Activated T-helper 2 cell treated with anti-CD3 and anti-CD28 coated beads, Interferon-gamma antibody, Interleukin-2, Interleukin-4, amounts not matched to agents 10 μg/mL and 5 μg/mL and 100 μg/mL, durations not matched to agents 14 hours and 24 hours and 36 hours (primary cell): ENCODE measurements around the gene ACBD7. TPM values are rescaled to one million over a fixed set of nuclear protein-coding genes. Genes with fewer than 3 reads are reported as not detected.

Experiments used
- DNase-seq: peaks from one replicate; pipeline ENCODE4 v3.0.0; 2021; ENCODE audit warnings: low spot score
- H3K27ac Mint-ChIP-seq: one replicate; pipeline ENCODE4 v1.8.0; 2021; ENCODE audit warnings: mixed read lengths
- H3K27me3 Mint-ChIP-seq: one replicate; pipeline ENCODE4 v1.8.0; 2021; ENCODE audit warnings: low read depth, mixed read lengths
- H3K36me3 Mint-ChIP-seq: one replicate; pipeline ENCODE4 v1.8.0; 2021; ENCODE audit warnings: low read depth, mixed read lengths
- H3K4me1 Mint-ChIP-seq: one replicate; pipeline ENCODE4 v1.8.0; 2021; ENCODE audit warnings: low read depth, mixed read lengths
- H3K4me3 Mint-ChIP-seq: one replicate; pipeline ENCODE4 v1.8.0; 2021; ENCODE audit warnings: low read depth, mild to moderate bottlenecking, moderate library complexity, mixed read lengths
- H3K9me3 Mint-ChIP-seq: one replicate; pipeline ENCODE4 v1.8.0; 2021; ENCODE audit warnings: mixed read lengths
- intact Hi-C: fragments of 100-400 bp; cut with micrococcal nuclease; formaldehyde crosslinking; loops from one replicate; pipeline ENCODE4 v1.15.1; 2023
- total RNA-seq: library from RNA; stranded (reverse); gene quantifications from 2 replicates; pipeline ENCODE4 v1.2.3, GENCODE V29; 2022

The ACBD7 gene
- total RNA-seq, 1 donor from 2014 or later = 4.8 TPM

- intact Hi-C loops = no loop called here
- Mint-ChIP-seq H3K27me3 (no peaks in the 10 kb centered on the region), H3K9me3 (no peaks in the 10 kb centered on the region), H3K4me1 (no peaks in the 10 kb centered on the region), H3K27ac (no peak overlapping the region), H3K4me3 (no peak overlapping the region), H3K36me3 (no peaks in the 10 kb centered on the region)
- no peak for DNase-seq
These were observed 13.2 kb downstream of the ACBD7 start for GRCh38 chr10:15075421-15075820.

GRCh38 chr10:15072358-15072757, 16.2 kb downstream of the ACBD7 start:
- Mint-ChIP-seq H3K36me3 (no peaks in the 10 kb centered on the region), H3K4me3 (no peak overlapping the region), H3K27ac (no peak overlapping the region), H3K4me1 (no peaks in the 10 kb centered on the region), H3K9me3 (no peaks in the 10 kb centered on the region), H3K27me3 (peaks cover 2% of the 10 kb centered on the region)
- DNase-seq = no peak
- intact Hi-C loops = no loop called here

- no peak for DNase-seq
- Mint-ChIP-seq H3K4me1 (peaks cover 3% of the 10 kb centered on the region), H3K27me3 (peaks cover 5% of the 10 kb centered on the region), H3K36me3 (no peaks in the 10 kb centered on the region), H3K27ac (no peak overlapping the region), H3K4me3 (no peak overlapping the region), H3K9me3 (no peaks in the 10 kb centered on the region)
- intact Hi-C loops = no loop called here
These were observed 19.3 kb downstream of the ACBD7 start for GRCh38 chr10:15069230-15069629.

- Mint-ChIP-seq H3K27me3 (peaks cover 7% of the 10 kb centered on the region), H3K4me1 (peaks cover 3% of the 10 kb centered on the region), H3K27ac (no peak overlapping the region), H3K9me3 (no peaks in the 10 kb centered on the region), H3K36me3 (no peaks in the 10 kb centered on the region), H3K4me3 (no peak overlapping the region)
- DNase-seq = no peak
- intact Hi-C loops = no loop called here
These were observed 19.8 kb downstream of the ACBD7 start for GRCh38 chr10:15068802-15069201.

- intact Hi-C loops = no loop called here
- no peak overlapping the region for H3K27ac Mint-ChIP-seq
- no peaks in the 10 kb centered on the region for H3K36me3 Mint-ChIP-seq
- no peak overlapping the region for H3K4me3 Mint-ChIP-seq
- DNase-seq = no peak
- peaks cover 3% of the 10 kb centered on the region for H3K4me1 Mint-ChIP-seq
- no peaks in the 10 kb centered on the region for H3K9me3 Mint-ChIP-seq
- peaks cover 7% of the 10 kb centered on the region for H3K27me3 Mint-ChIP-seq
These were observed 21.4 kb downstream of the ACBD7 start for GRCh38 chr10:15067154-15067553.

GRCh38 chr10:15060638-15061037, 27.9 kb downstream of the ACBD7 start:
- no peak for DNase-seq
- H3K9me3 Mint-ChIP-seq = peaks cover 12% of the 10 kb centered on the region
- no peak overlapping the region for H3K4me3 Mint-ChIP-seq
- H3K27ac Mint-ChIP-seq = no peak overlapping the region
- intact Hi-C loops = no loop called here
- peaks cover 3% of the 10 kb centered on the region for H3K4me1 Mint-ChIP-seq
- no peaks in the 10 kb centered on the region for H3K36me3 Mint-ChIP-seq
- H3K27me3 Mint-ChIP-seq = peaks cover 16% of the 10 kb centered on the region

- DNase-seq = no peak
- Mint-ChIP-seq H3K27me3 (peaks cover 18% of the 10 kb centered on the region), H3K4me1 (no peaks in the 10 kb centered on the region), H3K4me3 (no peak overlapping the region), H3K36me3 (no peaks in the 10 kb centered on the region), H3K27ac (no peak overlapping the region), H3K9me3 (peaks cover 12% of the 10 kb centered on the region)
- intact Hi-C loops = no loop called here
These were observed 28.7 kb downstream of the ACBD7 start for GRCh38 chr10:15059914-15060313.

- Mint-ChIP-seq H3K4me1 (no peaks in the 10 kb centered on the region), H3K27ac (no peak overlapping the region), H3K4me3 (no peak overlapping the region), H3K9me3 (peaks cover 12% of the 10 kb centered on the region), H3K36me3 (no peaks in the 10 kb centered on the region), H3K27me3 (peaks cover 21% of the 10 kb centered on the region)
- no peak for DNase-seq
- intact Hi-C loops = no loop called here
These were observed 29.9 kb downstream of the ACBD7 start for GRCh38 chr10:15058689-15059088.

GRCh38 chr10:15053061-15053460, 35.5 kb downstream of the ACBD7 start:
- peaks cover 16% of the 10 kb centered on the region for H3K27me3 Mint-ChIP-seq
- no peaks in the 10 kb centered on the region for H3K9me3 Mint-ChIP-seq
- intact Hi-C loops = no loop called here
- no peaks in the 10 kb centered on the region for H3K36me3 Mint-ChIP-seq
- no peak for DNase-seq
- no peaks in the 10 kb centered on the region for H3K4me1 Mint-ChIP-seq
- no peak overlapping the region for H3K4me3 Mint-ChIP-seq
- no peak overlapping the region for H3K27ac Mint-ChIP-seq

GRCh38 chr10:15052121-15052520, 36.5 kb downstream of the ACBD7 start:
- intact Hi-C loops = no loop called here
- no peak for DNase-seq
- H3K27ac Mint-ChIP-seq = no peak overlapping the region
- no peaks in the 10 kb centered on the region for H3K9me3 Mint-ChIP-seq
- H3K4me1 Mint-ChIP-seq = no peaks in the 10 kb centered on the region
- H3K36me3 Mint-ChIP-seq = no peaks in the 10 kb centered on the region
- no peak overlapping the region for H3K4me3 Mint-ChIP-seq
- peaks cover 12% of the 10 kb centered on the region for H3K27me3 Mint-ChIP-seq

- Mint-ChIP-seq H3K9me3 (peaks cover 3% of the 10 kb centered on the region), H3K36me3 (no peaks in the 10 kb centered on the region), H3K4me3 (no peak overlapping the region), H3K27me3 (peaks cover 5% of the 10 kb centered on the region), H3K27ac (no peak overlapping the region), H3K4me1 (peaks cover 7% of the 10 kb centered on the region)
- no peak for DNase-seq
- intact Hi-C loops = no loop called here
These were observed 39.0 kb downstream of the ACBD7 start for GRCh38 chr10:15049533-15049932.

GRCh38 chr10:15046626-15047025, 42.0 kb downstream of the ACBD7 start:
- Mint-ChIP-seq H3K27me3 (no peaks in the 10 kb centered on the region), H3K4me3 (no peak overlapping the region), H3K9me3 (peaks cover 12% of the 10 kb centered on the region), H3K27ac (no peak overlapping the region), H3K4me1 (peaks cover 11% of the 10 kb centered on the region), H3K36me3 (no peaks in the 10 kb centered on the region)
- no peak for DNase-seq
- intact Hi-C loops = no loop called here

- Mint-ChIP-seq H3K27me3 (no peaks in the 10 kb centered on the region), H3K4me1 (peaks cover 14% of the 10 kb centered on the region), H3K9me3 (peaks cover 12% of the 10 kb centered on the region), H3K36me3 (no peaks in the 10 kb centered on the region), H3K4me3 (no peak overlapping the region), H3K27ac (no peak overlapping the region)
- intact Hi-C loops = no loop called here
- no peak for DNase-seq
These were observed 43.2 kb downstream of the ACBD7 start for GRCh38 chr10:15045380-15045779.

- H3K9me3 Mint-ChIP-seq = peaks cover 12% of the 10 kb centered on the region
- peaks cover 14% of the 10 kb centered on the region for H3K4me1 Mint-ChIP-seq
- no peak within 1 kb of the TSS for H3K4me3 Mint-ChIP-seq
- intact Hi-C loops = no loop called here
- no peaks in the 10 kb centered on the region for H3K36me3 Mint-ChIP-seq
- no peak for DNase-seq
- H3K27ac Mint-ChIP-seq = peak within 1 kb of the TSS; percentile 65
- H3K27me3 Mint-ChIP-seq = no peaks in the 10 kb centered on the region
These were observed 44.9 kb downstream of the ACBD7 start, which contains the start of gene OLAH for GRCh38 chr10:15043674-15044073. OLAH (plus strand) TSS chr10:15043943; CDS start chr10:15047289, 3,346 bp downstream.
